ENCODE results near the gene LAMC1. TPM values are rescaled to one million over a fixed set of nuclear protein-coding genes. Genes with fewer than 3 reads are reported as not detected.

LAMC1 gene
- polyA plus RNA-seq, 1 donor from 2014 or later = 4.2 TPM

GRCh38 chr1:183101841-183102276 lies 78.6 kb downstream of the LAMC1 start:
- Histone ChIP-seq H3F3A (ENCODE audit: insufficient read depth, low read length, poor library complexity, severe bottlenecking) (no peaks in the 10 kb centered on the region), H3K4me3 (ENCODE audit: low read length) (no peak overlapping the region), H3K4me2 (ENCODE audit: low read length) (no peak overlapping the region), H3K9me2 (ENCODE audit: insufficient read depth, low read length) (no peaks in the 10 kb centered on the region), H4K20me1 (ENCODE audit: insufficient read depth) (no peaks in the 10 kb centered on the region), H3K9me3 (ENCODE audit: low read length) (no peaks in the 10 kb centered on the region), H3K27me3 (ENCODE audit: insufficient read depth, low read depth, low read length) (no peaks in the 10 kb centered on the region), H3K79me2 (replicated peaks; ENCODE audit: insufficient read depth, low read length) (no peaks in the 10 kb centered on the region), H3K36me3 (ENCODE audit: insufficient read depth, low read length) (no peaks in the 10 kb centered on the region), H3K9ac (ENCODE audit: low read length) (no peak overlapping the region), H2AFZ (ENCODE audit: low read depth, low read length) (no peak overlapping the region), H3K27ac (ENCODE audit: low read length) (no peak overlapping the region)
- no peak for TF ChIP-seq EP300 (conservative IDR thresholded peaks at IDR 0.05; ENCODE audit: poor library complexity, severe bottlenecking)
- TF ChIP-seq MXI1 (conservative IDR thresholded peaks at IDR 0.05; ENCODE audit: poor library complexity, severe bottlenecking) = no peak
- TF ChIP-seq SMC3 (conservative IDR thresholded peaks at IDR 0.05; ENCODE audit: poor library complexity) = no peak
- TF ChIP-seq CTCF (IDR thresholded peaks at IDR 0.05; ENCODE audit: poor library complexity, severe bottlenecking) = no peak
- no peak for TF ChIP-seq RAD21 (conservative IDR thresholded peaks at IDR 0.05)
- no peak for TF ChIP-seq REST (IDR thresholded peaks at IDR 0.05; ENCODE audit: borderline replicate concordance)
- TF ChIP-seq TAF1 (IDR thresholded peaks at IDR 0.05; ENCODE audit: low read depth) = no peak
- TF ChIP-seq EZH2 (IDR thresholded peaks at IDR 0.05; ENCODE audit: borderline replicate concordance, insufficient read depth, low read length, poor library complexity, severe bottlenecking) = no peak
- no peak for TF ChIP-seq POLR2AphosphoS5 (IDR thresholded peaks at IDR 0.05)

- TF ChIP-seq SMC3 (conservative IDR thresholded peaks at IDR 0.05; ENCODE audit: poor library complexity) (no peak), RAD21 (conservative IDR thresholded peaks at IDR 0.05) (no peak), CTCF (IDR thresholded peaks at IDR 0.05; ENCODE audit: poor library complexity, severe bottlenecking) (no peak), EZH2 (IDR thresholded peaks at IDR 0.05; ENCODE audit: borderline replicate concordance, insufficient read depth, low read length, poor library complexity, severe bottlenecking) (no peak), REST (IDR thresholded peaks at IDR 0.05; ENCODE audit: borderline replicate concordance) (no peak), MXI1 (conservative IDR thresholded peaks at IDR 0.05; ENCODE audit: poor library complexity, severe bottlenecking) (no peak), EP300 (conservative IDR thresholded peaks at IDR 0.05; ENCODE audit: poor library complexity, severe bottlenecking) (no peak), POLR2AphosphoS5 (IDR thresholded peaks at IDR 0.05) (no peak)
- H3K27me3 ChIP-seq (ENCODE audit: insufficient read depth, low read depth, low read length) = no peaks in the 10 kb centered on the region
- H3K4me2 ChIP-seq (ENCODE audit: low read length) = no peak overlapping the region
- no peaks in the 10 kb centered on the region for H3F3A ChIP-seq (ENCODE audit: insufficient read depth, low read length, poor library complexity, severe bottlenecking)
- H4K20me1 ChIP-seq (ENCODE audit: insufficient read depth) = no peaks in the 10 kb centered on the region
- no peaks in the 10 kb centered on the region for H3K9me2 ChIP-seq (ENCODE audit: insufficient read depth, low read length)
- no peak overlapping the region for H2AFZ ChIP-seq (ENCODE audit: low read depth, low read length)
- no peak overlapping the region for H3K27ac ChIP-seq (ENCODE audit: low read length)
- H3K36me3 ChIP-seq (ENCODE audit: insufficient read depth, low read length) = no peaks in the 10 kb centered on the region
- no peak overlapping the region for H3K4me3 ChIP-seq (ENCODE audit: low read length)
- no peaks in the 10 kb centered on the region for H3K79me2 ChIP-seq (replicated peaks; ENCODE audit: insufficient read depth, low read length)
- H3K9me3 ChIP-seq (ENCODE audit: low read length) = no peaks in the 10 kb centered on the region
- no peak overlapping the region for H3K9ac ChIP-seq (ENCODE audit: low read length)
Observed at GRCh38 chr1:183103147-183103546, 79.9 kb downstream of the LAMC1 start.

All from neural cell (in vitro differentiated cells).